ENCODE results near the gene SNTB2. TPM values are rescaled to one million over a fixed set of nuclear protein-coding genes. Genes with fewer than 3 reads are reported as not detected.

The SNTB2 gene
- total RNA-seq, 4 donors from 2014 or later = 39.1 to 137 (median 43.0) TPM

DNA sequence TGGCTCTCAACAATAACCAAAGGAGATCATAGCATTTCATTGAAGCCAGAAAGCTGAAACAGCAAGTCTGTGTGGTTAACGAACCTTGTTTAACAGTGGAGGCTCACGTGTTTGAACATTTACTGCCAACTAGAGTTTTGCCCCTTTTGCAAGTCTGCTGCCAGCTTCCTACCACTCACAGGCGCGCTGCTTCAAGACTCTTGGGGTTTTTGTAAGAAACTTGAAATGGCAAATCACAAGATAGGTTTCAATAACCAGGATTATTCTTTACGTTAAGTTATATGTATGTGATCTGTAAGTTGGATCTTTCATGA is 1.2 kb downstream of the SNTB2 start:
- H3K27ac ChIP-seq = peak overlapping the region; percentile 45 to 99 (median 96)
- peak; percentile 3 for TF ChIP-seq POLR2AphosphoS5 (IDR thresholded peaks at IDR 0.05)
- TF ChIP-seq, protein P1, sequence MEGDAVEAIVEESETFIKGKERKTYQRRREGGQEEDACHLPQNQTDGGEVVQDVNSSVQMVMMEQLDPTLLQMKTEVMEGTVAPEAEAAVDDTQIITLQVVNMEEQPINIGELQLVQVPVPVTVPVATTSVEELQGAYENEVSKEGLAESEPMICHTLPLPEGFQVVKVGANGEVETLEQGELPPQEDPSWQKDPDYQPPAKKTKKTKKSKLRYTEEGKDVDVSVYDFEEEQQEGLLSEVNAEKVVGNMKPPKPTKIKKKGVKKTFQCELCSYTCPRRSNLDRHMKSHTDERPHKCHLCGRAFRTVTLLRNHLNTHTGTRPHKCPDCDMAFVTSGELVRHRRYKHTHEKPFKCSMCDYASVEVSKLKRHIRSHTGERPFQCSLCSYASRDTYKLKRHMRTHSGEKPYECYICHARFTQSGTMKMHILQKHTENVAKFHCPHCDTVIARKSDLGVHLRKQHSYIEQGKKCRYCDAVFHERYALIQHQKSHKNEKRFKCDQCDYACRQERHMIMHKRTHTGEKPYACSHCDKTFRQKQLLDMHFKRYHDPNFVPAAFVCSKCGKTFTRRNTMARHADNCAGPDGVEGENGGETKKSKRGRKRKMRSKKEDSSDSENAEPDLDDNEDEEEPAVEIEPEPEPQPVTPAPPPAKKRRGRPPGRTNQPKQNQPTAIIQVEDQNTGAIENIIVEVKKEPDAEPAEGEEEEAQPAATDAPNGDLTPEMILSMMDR (IDR thresholded peaks at IDR 0.05) = no peak
- peaks cover 6 to 67% (median 24%) of the 10 kb centered on the region in 3 donors for H3K4me1 ChIP-seq
- H3K36me3 ChIP-seq = no peaks in the 10 kb centered on the region
- 0% methylated on average over 5 of the region's 5 CpGs for WGBS, 2 donors (ENCODE audit: low coverage in 1 of 2)
- ATAC-seq = no peak
- H3K27me3 ChIP-seq = no peaks in the 10 kb centered on the region
- no peaks in the 10 kb centered on the region for H3K9me3 ChIP-seq
- peak overlapping the region; percentile 80 to 91 for H3K4me3 ChIP-seq

DNA sequence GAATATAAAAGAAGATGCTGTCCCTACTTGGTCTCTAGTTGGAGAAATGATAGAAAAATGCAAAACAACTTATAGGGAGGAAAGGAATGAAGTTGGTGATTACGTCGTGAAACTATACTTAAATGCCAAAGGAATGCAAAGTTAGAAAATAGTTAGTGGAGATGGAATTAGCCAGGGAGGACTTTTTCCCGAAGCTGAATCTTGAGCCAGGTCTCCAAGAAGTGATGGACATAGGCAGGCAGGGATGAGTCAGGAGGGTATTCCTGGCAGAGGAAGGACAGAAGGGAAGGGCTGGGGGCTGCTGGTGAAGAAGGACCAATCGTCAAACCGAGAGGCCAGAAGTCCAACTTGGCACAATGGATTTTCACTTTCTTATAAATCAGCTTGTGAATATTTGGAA is 1.8 kb downstream of the SNTB2 start:
- TF ChIP-seq POLR2AphosphoS5 (IDR thresholded peaks at IDR 0.05) (peak; percentile 57), POLR2A (IDR thresholded peaks at IDR 0.05) (no peak), EP300 (IDR thresholded peaks at IDR 0.05) (no peak)
- TF ChIP-seq, protein P1 (IDR thresholded peaks at IDR 0.05) = no peak
- H3K27ac ChIP-seq = peak overlapping the region in 3 of 4 donors; percentile 55 to 97 (median 94)
- ATAC-seq = no peak
- WGBS, 2 donors (ENCODE audit: low coverage in 1 of 2) = 2 to 4% methylated on average over 5 of the region's 5 CpGs
- peaks cover 6 to 67% (median 24%) of the 10 kb centered on the region in 3 donors for H3K4me1 ChIP-seq
- no peaks in the 10 kb centered on the region for H3K9me3 ChIP-seq
- H3K36me3 ChIP-seq = no peaks in the 10 kb centered on the region
- H3K27me3 ChIP-seq = no peaks in the 10 kb centered on the region
- peak overlapping the region; percentile 80 to 91 for H3K4me3 ChIP-seq

DNA sequence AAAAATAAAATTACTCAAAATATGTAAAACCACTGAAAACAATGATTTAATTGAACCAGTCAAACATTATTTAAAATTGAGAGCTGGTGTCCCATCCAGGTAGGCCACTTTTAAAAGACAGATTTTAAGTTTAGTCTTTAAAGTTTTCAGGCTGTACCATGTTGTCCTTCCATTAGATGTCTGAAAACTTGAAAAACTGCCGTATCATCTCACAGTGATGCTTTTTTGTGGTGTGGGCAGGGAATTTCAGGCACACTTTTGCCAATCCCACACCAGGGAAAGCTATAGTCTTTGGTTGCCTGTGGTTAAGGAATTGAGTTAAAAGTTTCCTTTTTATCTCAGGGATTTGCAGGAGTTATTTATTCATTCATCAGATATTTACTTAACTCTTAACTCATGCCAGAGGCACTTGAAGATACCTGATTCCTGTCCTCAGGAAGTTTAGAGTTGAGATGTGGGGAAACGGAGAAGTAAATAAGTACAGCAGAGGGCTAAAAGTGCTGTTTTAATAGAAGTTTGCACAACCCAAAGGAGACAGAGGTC is 3.2 kb downstream of the SNTB2 start:
- no peak for TF ChIP-seq EP300 (IDR thresholded peaks at IDR 0.05)
- TF ChIP-seq, protein P1 (IDR thresholded peaks at IDR 0.05) = no peak
- TF ChIP-seq POLR2AphosphoS5 (IDR thresholded peaks at IDR 0.05) = no peak
- TF ChIP-seq POLR2A (IDR thresholded peaks at IDR 0.05) = no peak
- Histone ChIP-seq H3K9me3 (no peaks in the 10 kb centered on the region), H3K27me3 (no peaks in the 10 kb centered on the region), H3K36me3 (no peaks in the 10 kb centered on the region), H3K4me1 (peaks cover 6 to 77% (median 29%) of the 10 kb centered on the region in 3 donors), H3K4me3 (no peak overlapping the region), H3K27ac (peak overlapping the region in 1 of 4 donors; percentile 2)
- ATAC-seq = no peak
- WGBS, 2 donors (ENCODE audit: low coverage in 1 of 2) = 50 to 69% methylated on average over 1 to 2 of the region's 2 CpGs

DNA sequence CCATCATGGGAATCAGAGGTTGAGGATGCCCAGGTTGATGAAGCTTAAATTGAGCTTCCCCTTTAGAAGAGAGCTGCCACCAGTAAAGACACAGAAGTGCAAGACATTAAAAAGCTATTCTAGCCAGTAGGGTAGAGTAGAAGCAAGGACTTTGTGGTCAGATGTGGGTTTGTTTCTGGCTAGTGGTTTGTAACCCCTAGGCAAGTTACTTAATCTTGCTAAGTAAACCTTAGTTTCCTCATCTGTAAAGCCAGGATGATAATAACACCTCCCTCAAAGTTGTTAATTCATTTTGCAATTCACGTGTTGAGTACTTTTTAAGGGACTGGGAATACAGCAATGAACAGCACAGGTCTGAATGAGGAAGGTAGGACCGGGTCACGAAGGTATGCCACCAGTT is 3.6 kb downstream of the SNTB2 start:
- Histone ChIP-seq H3K36me3 (no peaks in the 10 kb centered on the region), H3K4me1 (peaks cover 6 to 82% (median 29%) of the 10 kb centered on the region in 3 donors), H3K27ac (peak overlapping the region in 1 of 4 donors; percentile 2), H3K27me3 (no peaks in the 10 kb centered on the region), H3K9me3 (no peaks in the 10 kb centered on the region), H3K4me3 (no peak overlapping the region)
- TF ChIP-seq POLR2AphosphoS5 (IDR thresholded peaks at IDR 0.05) = no peak
- TF ChIP-seq, protein P1 (IDR thresholded peaks at IDR 0.05) = no peak
- no peak for TF ChIP-seq POLR2A (IDR thresholded peaks at IDR 0.05)
- TF ChIP-seq EP300 (IDR thresholded peaks at IDR 0.05) = no peak
- 75 to 81% methylated on average over 3 of the region's 3 CpGs for WGBS, 2 donors (ENCODE audit: low coverage in 1 of 2)
- no peak for ATAC-seq

DNA sequence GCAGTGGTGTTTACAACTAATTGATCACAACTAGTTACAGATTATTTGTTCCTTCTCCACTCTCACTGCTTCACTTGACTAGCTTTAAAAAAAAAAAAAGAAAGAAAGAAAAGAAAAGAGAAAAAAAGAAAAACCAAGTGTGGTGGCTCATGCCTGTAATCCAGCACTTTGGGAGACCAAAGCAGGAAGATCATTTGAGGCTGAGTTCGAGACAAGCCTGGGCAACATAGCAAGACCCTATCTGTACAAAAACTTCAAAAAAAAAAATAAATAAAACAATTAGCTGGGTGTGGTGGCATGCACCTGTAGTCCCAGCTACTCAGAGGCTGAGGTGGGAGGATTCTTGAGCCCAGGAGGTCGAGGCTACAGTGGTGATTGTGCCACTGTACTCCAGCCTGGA is 4.2 kb downstream of the SNTB2 start:
- H3K4me1 ChIP-seq = peaks cover 6 to 83% (median 27%) of the 10 kb centered on the region in 3 donors
- TF ChIP-seq, protein P1 (IDR thresholded peaks at IDR 0.05) = no peak
- TF ChIP-seq EP300 (IDR thresholded peaks at IDR 0.05) = no peak
- no peak for TF ChIP-seq POLR2AphosphoS5 (IDR thresholded peaks at IDR 0.05)
- no peak for TF ChIP-seq POLR2A (IDR thresholded peaks at IDR 0.05)
- H3K27me3 ChIP-seq = no peaks in the 10 kb centered on the region
- no peak for ATAC-seq
- H3K27ac ChIP-seq = peak overlapping the region in 2 of 4 donors; percentile 44 to 71
- no peaks in the 10 kb centered on the region for H3K36me3 ChIP-seq
- no peak overlapping the region for H3K4me3 ChIP-seq
- 80 to 100% methylated on average over 1 to 2 of the region's 2 CpGs for WGBS, 2 donors (ENCODE audit: low coverage in 1 of 2)
- no peaks in the 10 kb centered on the region for H3K9me3 ChIP-seq
